ENCODE measurements around the gene ZGLP1.

ZGLP1 gene

GRCh38 chr19:10260141-10260584 is 49.5 kb downstream of the ZGLP1 start:
- H3K27ac ChIP-seq, result peak overlapping the region; percentile 44
- CTCF ChIA-PET, result interaction anchor here (0.6 to 5.0 kb wide), 4 partner anchors 11 to 131 kb away, joined by 3 to 36 read pairs (median 29); partner anchors contain the start of gene ICAM1
- peak; percentile 76 for DNase-seq (ENCODE audit: low spot score)

GRCh38 chr19:10259162-10259905 is 50.3 kb downstream of the ZGLP1 start:
- POLR2A ChIA-PET (ENCODE audit: low non-redundant PET), result interaction anchor here (0.6 kb wide), 2 partner anchors 135 to 141 kb away, joined by 3 to 8 read pairs; no protein-coding TSS in a partner anchor
- peak; percentile 66 for DNase-seq (ENCODE audit: low spot score)
- peak overlapping the region; percentile 44 for H3K27ac ChIP-seq
- CTCF ChIA-PET, result interaction anchor here (0.5 to 5.0 kb wide), 32 partner anchors 9 to 907 kb away, joined by 3 to 36 read pairs (median 4); partner anchors contain the start of genes FDX2, ICAM1, ICAM4 and ICAM5
- TF ChIP-seq CTCF (conservative IDR thresholded peaks at IDR 0.05; ENCODE audit: low read depth), result peak; percentile 79

More at GRCh38 chr19:10260141-10260584, 49.5 kb downstream of the ZGLP1 start:
- TF ChIP-seq CTCF (conservative IDR thresholded peaks at IDR 0.05; ENCODE audit: low read depth), result no peak
- POLR2A ChIA-PET (ENCODE audit: low non-redundant PET), result interaction anchor here (0.5 to 0.7 kb wide), 2 partner anchors 73 to 120 kb away, joined by 3 to 10 read pairs; partner anchors contain the start of gene TYK2

GRCh38 chr19:10258080-10258710 is 51.4 kb downstream of the ZGLP1 start:
- TF ChIP-seq CTCF (conservative IDR thresholded peaks at IDR 0.05; ENCODE audit: low read depth), result no peak
- CTCF ChIA-PET, result interaction anchor here (0.6 to 5.0 kb wide), 25 partner anchors 8 to 327 kb away, joined by 3 to 36 read pairs (median 4); partner anchors contain the start of genes FDX2, ICAM1, ICAM4 and ICAM5
- H3K27ac ChIP-seq, result peak overlapping the region; percentile 23; the same call in 1 of the 2 replicates
- POLR2A ChIA-PET (ENCODE audit: low non-redundant PET), result interaction anchor here (0.6 kb wide), 1 partner anchor 142 kb away, joined by 3 read pairs; no protein-coding TSS in a partner anchor
- DNase-seq (ENCODE audit: low spot score), result no peak

- peak overlapping the region; percentile 23 for H3K27ac ChIP-seq
- ChIA-PET CTCF (interaction anchor here (5.0 kb wide), 1 partner anchor 132 kb away, joined by 36 read pairs; no protein-coding TSS in a partner anchor), POLR2A (ENCODE audit: low non-redundant PET) (interaction anchor here (0.6 kb wide), 1 partner anchor 43 kb away, joined by 5 read pairs; no protein-coding TSS in a partner anchor)
- TF ChIP-seq CTCF (conservative IDR thresholded peaks at IDR 0.05; ENCODE audit: low read depth), result no peak
- no peak for DNase-seq (ENCODE audit: low spot score)
Measured at GRCh38 chr19:10256970-10257615, 52.5 kb downstream of the ZGLP1 start.

GRCh38 chr19:10256551-10256950 is 53.1 kb downstream of the ZGLP1 start:
- POLR2A ChIA-PET (ENCODE audit: low non-redundant PET), result no interaction called here
- peak overlapping the region; percentile 23 for H3K27ac ChIP-seq
- CTCF ChIA-PET, result interaction anchor here (5.0 kb wide), 1 partner anchor 132 kb away, joined by 36 read pairs; no protein-coding TSS in a partner anchor
- DNase-seq (ENCODE audit: low spot score), result no peak
- no peak for TF ChIP-seq CTCF (conservative IDR thresholded peaks at IDR 0.05; ENCODE audit: low read depth)

Data from RWPE1 (cell line).